Ishikawa (cell line): Measurements from ENCODE around the gene SPECC1.

Experiments
- CEBPB ChIP-seq: IDR thresholded peaks from 2 replicates; pipeline ENCODE4 v1.6.1; 2012
- CREB1 ChIP-seq: IDR thresholded peaks from 2 replicates; pipeline ENCODE4 v1.6.1; 2012; ENCODE audit warnings: low read depth
- EGR1 ChIP-seq: IDR thresholded peaks from 2 replicates; pipeline ENCODE4 v1.6.1; 2012
- EP300 ChIP-seq: IDR thresholded peaks from 2 replicates; pipeline ENCODE4 v1.6.1; 2012; ENCODE audit warnings: borderline replicate concordance
- FOXM1 ChIP-seq: IDR thresholded peaks from 2 replicates; pipeline ENCODE4 v1.6.1; 2012; ENCODE audit warnings: low read depth, borderline replicate concordance
- NFIC ChIP-seq: IDR thresholded peaks from 2 replicates; pipeline ENCODE4 v1.6.1; 2012
- RAD21 ChIP-seq: IDR thresholded peaks from 2 replicates; pipeline ENCODE4 v1.6.1; 2012; ENCODE audit warnings: low read depth
- REST ChIP-seq: IDR thresholded peaks from 2 replicates; pipeline ENCODE4 v1.6.1; 2012; ENCODE audit warnings: low read depth, mild to moderate bottlenecking
- TAF1 ChIP-seq: IDR thresholded peaks from 2 replicates; pipeline ENCODE4 v1.6.1; 2012; ENCODE audit warnings: low read depth, mild to moderate bottlenecking
- TCF12 ChIP-seq: IDR thresholded peaks from 2 replicates; pipeline ENCODE4 v1.6.1; 2012; ENCODE audit warnings: low read depth
- TEAD4 ChIP-seq: IDR thresholded peaks from 2 replicates; pipeline ENCODE4 v1.6.1; 2012
- YY1 ChIP-seq: IDR thresholded peaks from 2 replicates; pipeline ENCODE4 v1.6.1; 2012; ENCODE audit warnings: low read depth
- ZBTB7A ChIP-seq: IDR thresholded peaks from 2 replicates; pipeline ENCODE4 v1.6.1; 2012; ENCODE audit warnings: low read depth
- TF ChIP-seq, protein P1 (sequence below): IDR thresholded peaks from 2 replicates; pipeline ENCODE4 v1.6.1; 2012
- TF ChIP-seq, protein P2 (sequence below): IDR thresholded peaks from 2 replicates; pipeline ENCODE4 v1.6.1; 2012

The SPECC1 gene

DNA sequence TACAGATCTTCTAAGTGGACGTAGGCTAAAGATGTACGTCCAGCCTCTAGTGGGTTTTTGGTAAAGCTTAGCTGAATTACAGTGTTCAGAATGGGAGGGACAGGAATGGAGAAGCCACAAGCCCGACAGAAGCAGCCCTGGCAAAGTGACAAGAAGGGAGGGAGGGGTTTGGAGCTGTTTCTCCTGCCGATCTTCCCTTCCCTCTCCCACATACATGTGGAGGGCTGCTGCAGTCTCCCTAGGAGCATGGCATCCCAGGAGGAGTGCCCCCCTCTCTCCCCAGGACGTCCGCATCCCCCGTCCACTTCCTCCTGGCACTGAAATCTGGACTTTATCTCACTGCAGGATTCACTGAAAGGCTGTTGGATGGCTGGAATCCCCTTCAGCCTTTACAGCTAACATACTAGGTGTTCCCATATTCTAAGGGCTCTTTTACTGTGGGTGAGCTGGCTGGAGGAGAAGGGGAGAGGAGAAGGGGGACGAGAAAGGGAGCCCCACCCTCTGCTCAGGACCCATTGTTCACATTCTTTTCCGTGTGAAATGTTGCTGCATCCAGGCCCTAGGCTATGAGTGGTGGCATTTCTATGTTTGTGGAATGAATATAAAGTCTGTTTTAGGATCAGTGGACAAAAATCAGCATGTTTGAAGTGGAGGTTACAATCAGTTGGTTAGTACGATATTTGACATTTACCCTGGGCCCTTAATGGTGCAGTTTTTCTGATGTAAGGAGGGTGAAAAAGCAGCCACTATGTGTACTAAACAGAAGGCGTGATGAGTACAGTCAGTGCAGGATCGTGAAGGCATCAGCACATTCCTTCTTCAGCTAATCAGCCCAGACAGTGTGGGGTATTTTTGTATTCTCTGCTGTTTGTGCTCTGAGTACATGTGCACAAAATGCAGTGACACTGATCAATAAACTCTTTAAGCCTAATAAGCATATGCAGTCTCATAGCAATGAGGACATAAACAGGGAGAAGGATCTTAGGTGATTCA is 94.6 kb downstream of the SPECC1 start:
- TF ChIP-seq NFIC (no peak), EGR1 (no peak), YY1 (no peak), RAD21 (no peak), TEAD4 (no peak), TCF12 (no peak), TAF1 (no peak)
- TF ChIP-seq, protein P1, sequence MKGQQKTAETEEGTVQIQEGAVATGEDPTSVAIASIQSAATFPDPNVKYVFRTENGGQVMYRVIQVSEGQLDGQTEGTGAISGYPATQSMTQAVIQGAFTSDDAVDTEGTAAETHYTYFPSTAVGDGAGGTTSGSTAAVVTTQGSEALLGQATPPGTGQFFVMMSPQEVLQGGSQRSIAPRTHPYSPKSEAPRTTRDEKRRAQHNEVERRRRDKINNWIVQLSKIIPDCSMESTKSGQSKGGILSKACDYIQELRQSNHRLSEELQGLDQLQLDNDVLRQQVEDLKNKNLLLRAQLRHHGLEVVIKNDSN, result no peak
- TF ChIP-seq, protein P2, sequence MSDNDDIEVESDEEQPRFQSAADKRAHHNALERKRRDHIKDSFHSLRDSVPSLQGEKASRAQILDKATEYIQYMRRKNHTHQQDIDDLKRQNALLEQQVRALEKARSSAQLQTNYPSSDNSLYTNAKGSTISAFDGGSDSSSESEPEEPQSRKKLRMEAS, result no peak

DNA sequence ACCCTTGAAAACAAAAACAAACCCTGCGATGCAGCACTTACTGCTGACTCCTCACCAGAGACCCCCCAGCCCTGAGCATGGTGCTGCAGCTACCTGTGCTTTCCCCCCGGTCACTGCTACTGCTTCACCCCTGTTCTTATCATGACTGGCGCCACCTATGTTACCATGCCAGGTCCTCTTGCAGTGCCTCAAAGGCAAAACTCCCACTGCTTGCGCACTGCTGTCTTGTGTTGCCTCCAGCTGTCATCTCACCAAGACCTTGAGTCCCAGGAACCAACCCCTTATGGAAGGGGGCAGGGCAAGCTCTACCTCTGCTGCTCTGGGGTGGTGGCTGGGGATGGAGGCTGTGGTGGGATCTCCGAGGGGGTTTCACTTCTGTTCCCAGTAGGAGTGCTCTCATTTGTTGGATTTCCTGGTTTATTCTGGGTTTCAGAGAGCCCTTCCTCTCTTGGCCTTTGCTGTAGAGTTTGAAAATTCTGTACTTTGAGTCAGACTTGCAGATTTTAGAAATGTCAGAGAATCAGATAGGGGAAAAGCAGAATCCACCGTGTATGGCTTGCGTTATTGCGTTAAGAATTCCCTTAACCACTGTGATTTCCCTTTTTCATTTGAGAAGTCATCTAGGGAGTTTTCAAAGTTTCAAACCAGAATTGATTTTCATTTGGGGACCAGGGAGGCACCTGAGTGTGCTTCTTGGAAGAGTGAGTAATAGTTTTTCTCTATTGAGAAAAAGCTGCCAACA is 96.6 kb downstream of the SPECC1 start:
- no peak for TF ChIP-seq CREB1

- TF ChIP-seq CREB1, result no peak
- TF ChIP-seq TEAD4, result no peak
- no peak for TF ChIP-seq RAD21
- no peak for TF ChIP-seq EP300
- no peak for TF ChIP-seq TCF12
- TF ChIP-seq, protein P2, result no peak
- TF ChIP-seq EGR1, result no peak
- no peak for TF ChIP-seq REST
- TF ChIP-seq, protein P1, result no peak
- no peak for TF ChIP-seq YY1
- TF ChIP-seq CEBPB, result no peak
- TF ChIP-seq FOXM1, result no peak
- no peak for TF ChIP-seq TAF1
- no peak for TF ChIP-seq ZBTB7A
Observed at GRCh38 chr17:20109076-20109475, 99.9 kb downstream of the SPECC1 start.

DNA sequence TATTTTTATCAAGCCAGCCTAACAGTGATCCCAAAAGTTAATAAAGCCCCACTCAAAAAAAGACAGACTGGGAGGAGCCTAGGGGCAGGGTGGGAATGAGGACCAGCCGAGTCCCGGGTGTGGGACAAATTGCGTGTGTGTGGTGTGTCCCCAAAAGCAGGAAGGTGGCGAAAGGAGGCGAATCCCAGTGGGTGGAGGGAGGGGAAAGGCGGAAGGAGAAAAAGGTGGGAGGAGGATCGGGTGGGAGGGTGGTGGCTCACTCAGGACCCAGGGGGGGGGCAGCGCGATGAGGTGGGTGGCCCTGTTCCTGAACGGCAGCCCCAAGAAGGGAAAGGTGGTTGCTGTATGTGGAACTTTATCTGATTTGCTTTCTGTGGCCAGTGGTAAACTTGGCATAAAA is 102.4 kb downstream of the SPECC1 start:
- TF ChIP-seq TCF12 (no peak), YY1 (no peak), NFIC (no peak), REST (no peak), EP300 (no peak), FOXM1 (no peak), TEAD4 (no peak), RAD21 (no peak), EGR1 (no peak), CREB1 (no peak), TAF1 (no peak), CEBPB (no peak), ZBTB7A (no peak)
- TF ChIP-seq, protein P1, result no peak
- TF ChIP-seq, protein P2, result no peak

- TF ChIP-seq EP300 (no peak), EGR1 (no peak)
Observed at GRCh38 chr17:20114466-20114865, 105.3 kb downstream of the SPECC1 start.
